Nephron progenitor cell (in vitro differentiated cells): ENCODE data around the gene USP10.

Source experiments
- DNase-seq: peaks from one replicate; pipeline ENCODE4 v3.0.0; 2021
- H3K27ac Mint-ChIP-seq: 2 replicates; pipeline ENCODE4 v1.8.0; 2021; ENCODE audit warnings: mild to moderate bottlenecking, moderate library complexity, mixed read lengths
- H3K27me3 Mint-ChIP-seq: 2 replicates; pipeline ENCODE4 v1.8.0; 2021; ENCODE audit warnings: mild to moderate bottlenecking, low read depth, mixed read lengths; ENCODE audit not compliant: poor library complexity
- H3K36me3 Mint-ChIP-seq: 2 replicates; pipeline ENCODE4 v1.8.0; 2021; ENCODE audit warnings: low read depth, mixed read lengths
- H3K4me1 Mint-ChIP-seq: 2 replicates; pipeline ENCODE4 v1.8.0; 2021; ENCODE audit warnings: mixed read lengths
- H3K4me3 Mint-ChIP-seq: 2 replicates; pipeline ENCODE4 v1.8.0; 2021; ENCODE audit warnings: mild to moderate bottlenecking, moderate library complexity, mixed read lengths
- H3K9me3 Mint-ChIP-seq: 2 replicates; pipeline ENCODE4 v1.8.0; 2021; ENCODE audit warnings: mild to moderate bottlenecking, moderate library complexity, mixed read lengths
- TF ChIP-seq, protein P1 (sequence below): fragments of 200-600 bp; sonication (generic); IDR thresholded peaks from 2 replicates; pipeline ENCODE4 v1.5.0; 2021; ENCODE audit warnings: antibody characterized with exemption

USP10 gene

DNA sequence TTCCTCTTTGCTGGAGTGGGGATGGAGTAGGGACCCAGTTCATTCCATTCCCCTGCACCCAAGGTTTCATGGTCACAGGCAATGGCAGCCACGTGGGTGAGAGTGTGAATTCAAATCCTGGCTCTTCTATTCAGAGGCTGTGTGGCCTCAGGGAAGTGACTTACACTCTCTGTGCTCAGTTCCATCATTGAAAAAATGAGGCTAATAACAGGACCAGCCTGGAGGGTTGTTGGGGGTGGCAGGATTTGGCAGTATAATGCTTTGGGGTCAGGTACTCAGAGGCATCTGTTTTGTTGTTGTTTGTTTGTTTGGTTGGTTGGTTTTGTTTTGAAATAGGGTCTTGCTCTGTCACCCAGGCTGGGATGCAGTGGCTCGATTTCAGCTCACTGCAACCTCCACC is 117.8 kb downstream of the USP10 start:
- TF ChIP-seq, protein P1, sequence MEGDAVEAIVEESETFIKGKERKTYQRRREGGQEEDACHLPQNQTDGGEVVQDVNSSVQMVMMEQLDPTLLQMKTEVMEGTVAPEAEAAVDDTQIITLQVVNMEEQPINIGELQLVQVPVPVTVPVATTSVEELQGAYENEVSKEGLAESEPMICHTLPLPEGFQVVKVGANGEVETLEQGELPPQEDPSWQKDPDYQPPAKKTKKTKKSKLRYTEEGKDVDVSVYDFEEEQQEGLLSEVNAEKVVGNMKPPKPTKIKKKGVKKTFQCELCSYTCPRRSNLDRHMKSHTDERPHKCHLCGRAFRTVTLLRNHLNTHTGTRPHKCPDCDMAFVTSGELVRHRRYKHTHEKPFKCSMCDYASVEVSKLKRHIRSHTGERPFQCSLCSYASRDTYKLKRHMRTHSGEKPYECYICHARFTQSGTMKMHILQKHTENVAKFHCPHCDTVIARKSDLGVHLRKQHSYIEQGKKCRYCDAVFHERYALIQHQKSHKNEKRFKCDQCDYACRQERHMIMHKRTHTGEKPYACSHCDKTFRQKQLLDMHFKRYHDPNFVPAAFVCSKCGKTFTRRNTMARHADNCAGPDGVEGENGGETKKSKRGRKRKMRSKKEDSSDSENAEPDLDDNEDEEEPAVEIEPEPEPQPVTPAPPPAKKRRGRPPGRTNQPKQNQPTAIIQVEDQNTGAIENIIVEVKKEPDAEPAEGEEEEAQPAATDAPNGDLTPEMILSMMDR = no peak
- DNase-seq = no peak
- H3K27me3 Mint-ChIP-seq = peaks cover 93% of the 10 kb centered on the region
- H3K27ac Mint-ChIP-seq = no peak overlapping the region
- no peak overlapping the region for H3K4me3 Mint-ChIP-seq
- no peaks in the 10 kb centered on the region for H3K36me3 Mint-ChIP-seq
- peaks cover 21% of the 10 kb centered on the region for H3K4me1 Mint-ChIP-seq
- H3K9me3 Mint-ChIP-seq = peaks cover 4% of the 10 kb centered on the region

DNA sequence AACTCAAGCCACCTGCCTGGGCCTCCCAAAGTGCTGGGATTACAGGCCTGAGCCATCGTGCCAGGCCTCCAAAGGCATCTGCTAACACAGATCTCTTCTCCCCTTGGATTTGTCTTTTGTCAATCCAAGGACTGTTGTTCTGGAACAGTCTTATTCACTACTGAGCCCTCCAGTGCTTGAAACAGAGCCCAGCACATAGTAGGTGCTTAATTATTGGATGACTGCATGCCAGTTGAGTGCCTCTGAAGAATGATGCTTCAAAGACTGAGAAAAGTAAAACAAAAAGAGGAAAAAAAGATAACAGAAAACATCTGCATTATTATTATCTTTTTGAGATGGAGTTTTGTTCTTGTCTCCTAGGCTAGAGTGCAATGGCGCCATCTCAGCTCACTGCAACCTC is 118.3 kb downstream of the USP10 start:
- peaks cover 93% of the 10 kb centered on the region for H3K27me3 Mint-ChIP-seq

DNA sequence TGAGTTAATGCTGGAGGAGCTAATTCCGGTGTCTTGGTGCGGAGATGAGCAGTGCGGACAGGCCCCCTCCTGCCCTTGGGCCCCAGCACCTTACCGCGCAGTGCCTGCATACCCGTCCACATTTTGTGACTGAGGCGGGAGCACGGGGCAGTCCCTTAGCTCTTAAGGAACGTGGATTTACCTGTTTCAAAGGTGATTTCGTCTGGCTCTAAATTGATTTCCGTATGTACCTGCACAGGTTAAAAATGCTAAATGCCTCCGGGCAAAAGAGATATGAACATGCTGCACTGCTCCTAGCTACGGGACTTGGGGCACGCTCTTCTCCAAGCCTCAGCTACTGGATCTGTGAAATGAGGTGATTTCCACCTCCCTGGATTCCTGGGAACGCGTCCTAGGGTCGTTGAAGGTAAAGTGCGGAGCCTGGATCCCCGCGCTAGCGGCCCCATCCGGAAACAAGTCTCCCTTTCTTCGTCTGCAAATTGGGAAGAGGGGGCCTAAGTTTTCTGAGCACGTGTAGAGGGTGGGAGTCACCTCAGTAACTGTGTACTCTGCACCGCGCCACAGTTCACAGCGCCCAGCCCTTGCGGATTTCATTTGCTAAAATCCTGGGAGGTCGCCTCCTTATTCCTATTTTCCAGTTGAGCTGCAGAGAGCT is 119.3 kb downstream of the USP10 start:
- TF ChIP-seq, protein P1 = no peak
- no peaks in the 10 kb centered on the region for H3K36me3 Mint-ChIP-seq

More for the DNA sequence above, 118.3 kb downstream of the USP10 start:
- no peak overlapping the region for H3K27ac Mint-ChIP-seq
- no peaks in the 10 kb centered on the region for H3K36me3 Mint-ChIP-seq
- H3K4me3 Mint-ChIP-seq = no peak overlapping the region
- peaks cover 4% of the 10 kb centered on the region for H3K9me3 Mint-ChIP-seq
- DNase-seq = no peak
- peaks cover 24% of the 10 kb centered on the region for H3K4me1 Mint-ChIP-seq
- TF ChIP-seq, protein P1 = no peak

DNA sequence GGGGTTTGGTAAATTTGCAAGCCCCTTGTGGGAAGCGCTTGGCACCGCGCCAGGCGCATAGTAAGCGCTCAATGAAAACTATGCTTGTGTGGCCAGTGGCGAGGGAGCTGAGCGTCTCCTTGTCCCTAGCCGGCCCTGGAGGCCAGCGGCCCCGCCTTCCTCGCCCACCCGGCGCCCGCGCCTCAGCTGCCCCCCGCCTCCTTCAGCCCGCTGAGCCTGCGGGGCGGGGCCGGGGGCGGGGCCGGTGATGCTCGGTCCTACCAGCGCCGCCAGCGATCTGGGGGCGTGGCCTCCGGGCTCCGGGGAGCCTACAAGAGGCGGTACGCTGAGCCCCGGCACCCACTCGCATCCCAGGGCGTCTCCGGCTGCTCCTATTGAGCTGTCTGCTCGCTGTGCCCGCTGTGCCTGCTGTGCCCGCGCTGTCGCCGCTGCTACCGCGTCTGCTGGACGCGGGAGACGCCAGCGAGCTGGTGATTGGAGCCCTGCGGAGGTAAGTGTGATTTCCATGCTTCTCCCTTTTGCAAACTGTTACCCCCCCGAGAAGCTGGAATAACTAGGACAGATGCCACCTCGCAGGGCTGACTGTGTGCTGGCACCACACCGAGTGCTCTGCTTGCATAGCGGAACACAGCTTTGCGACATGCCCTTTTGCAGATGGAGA is 120.0 kb downstream of the USP10 start, which contains the start of gene CRISPLD2:
Gene CRISPLD2, plus strand, starts transcription at position 342 of the 661 bp plus-strand sequence. CDS start 18,511 bp downstream, outside the sequence.
- Mint-ChIP-seq H3K9me3 (peaks cover 4% of the 10 kb centered on the region), H3K4me1 (peaks cover 24% of the 10 kb centered on the region), H3K27me3 (peaks cover 93% of the 10 kb centered on the region), H3K36me3 (no peaks in the 10 kb centered on the region), H3K27ac (no peak within 1 kb of the TSS), H3K4me3 (peak within 1 kb of the TSS; percentile 78)
- TF ChIP-seq, protein P1 = no peak
- peak; percentile 100 for DNase-seq

More for the DNA sequence above, 119.3 kb downstream of the USP10 start:
- Mint-ChIP-seq H3K27me3 (peaks cover 93% of the 10 kb centered on the region), H3K27ac (no peak overlapping the region), H3K9me3 (peaks cover 4% of the 10 kb centered on the region), H3K4me1 (peaks cover 24% of the 10 kb centered on the region), H3K4me3 (peak overlapping the region; percentile 71)
- DNase-seq = no peak

DNA sequence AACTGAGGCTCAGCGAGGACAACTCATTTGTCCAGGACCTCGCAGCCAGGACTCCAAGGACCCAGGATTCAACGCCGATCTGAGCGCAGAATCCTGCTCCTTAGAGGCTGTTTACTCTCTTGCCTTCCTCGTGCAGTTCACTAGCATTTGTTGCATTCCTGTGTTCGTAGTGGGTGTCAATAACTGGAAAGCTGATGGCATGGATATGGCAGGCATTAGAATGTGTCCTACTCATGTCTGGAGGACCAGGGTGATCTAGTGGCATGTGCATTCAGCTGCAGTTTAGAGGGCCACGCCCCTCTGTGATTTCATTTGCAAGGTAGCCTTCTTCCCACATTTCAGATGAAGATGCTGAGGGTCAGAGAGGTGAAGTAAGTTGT is 120.5 kb downstream of the USP10 start:
- H3K27me3 Mint-ChIP-seq = peaks cover 93% of the 10 kb centered on the region
- peaks cover 4% of the 10 kb centered on the region for H3K9me3 Mint-ChIP-seq
- H3K4me3 Mint-ChIP-seq = peak overlapping the region; percentile 78
- TF ChIP-seq, protein P1 = no peak
- peaks cover 24% of the 10 kb centered on the region for H3K4me1 Mint-ChIP-seq
- no peak for DNase-seq
- no peaks in the 10 kb centered on the region for H3K36me3 Mint-ChIP-seq
- H3K27ac Mint-ChIP-seq = no peak overlapping the region

DNA sequence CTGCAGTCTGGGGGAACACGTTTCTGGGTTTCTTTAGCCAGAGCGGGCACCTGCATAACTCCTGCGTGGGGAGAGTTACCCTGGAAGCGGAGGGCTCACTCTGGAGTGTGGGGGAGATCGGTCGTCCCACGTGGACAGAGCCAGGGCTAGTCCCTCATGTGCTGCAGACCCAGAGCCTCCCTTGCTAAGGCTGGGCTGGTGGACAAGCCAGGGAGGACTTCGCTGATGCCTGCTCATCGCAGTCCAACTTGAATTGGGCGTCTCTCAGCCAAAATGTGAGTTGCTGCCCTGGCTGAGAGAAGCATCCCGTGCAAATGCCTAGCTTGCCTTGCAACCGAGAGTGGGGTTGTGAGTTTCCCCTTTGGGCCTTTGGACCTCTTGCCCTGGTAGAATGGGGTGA is 121.0 kb downstream of the USP10 start:
- H3K27ac Mint-ChIP-seq = no peak overlapping the region
- TF ChIP-seq, protein P1 = no peak
- no peak for DNase-seq
- peaks cover 24% of the 10 kb centered on the region for H3K4me1 Mint-ChIP-seq
- H3K4me3 Mint-ChIP-seq = peak overlapping the region; percentile 78
- peaks cover 4% of the 10 kb centered on the region for H3K9me3 Mint-ChIP-seq
- peaks cover 89% of the 10 kb centered on the region for H3K27me3 Mint-ChIP-seq
- H3K36me3 Mint-ChIP-seq = no peaks in the 10 kb centered on the region
